ENCODE results near the gene PLXNA2. TPM values are rescaled to one million over a fixed set of nuclear protein-coding genes. Genes with fewer than 3 reads are reported as not detected.

Gene PLXNA2
- total RNA-seq, 2 experiments from 2014 or later, result 0.23 TPM; not detected in 1

DNA sequence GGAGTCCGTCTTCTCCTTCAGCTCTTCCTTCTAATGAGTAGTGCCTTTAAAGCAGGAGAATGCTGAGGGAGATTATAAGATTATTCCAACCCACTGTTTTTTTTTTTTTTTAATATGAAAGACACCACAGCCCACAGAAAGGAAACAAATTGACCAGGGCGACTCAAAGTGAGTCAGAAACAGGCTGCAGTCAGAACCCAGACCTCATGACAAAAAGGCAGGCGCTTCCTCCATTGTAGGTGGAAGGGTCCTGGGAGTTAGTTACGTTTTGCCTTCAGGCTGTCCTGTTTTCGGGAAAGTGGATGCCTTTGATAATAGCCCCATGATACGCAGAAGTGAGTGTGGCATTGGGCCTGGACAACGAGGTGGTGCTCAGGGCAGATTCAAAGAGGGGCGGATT is 21.0 kb downstream of the PLXNA2 start:
- no peaks in the 10 kb centered on the region for H3K9me3 ChIP-seq (ENCODE audit: low read length)

DNA sequence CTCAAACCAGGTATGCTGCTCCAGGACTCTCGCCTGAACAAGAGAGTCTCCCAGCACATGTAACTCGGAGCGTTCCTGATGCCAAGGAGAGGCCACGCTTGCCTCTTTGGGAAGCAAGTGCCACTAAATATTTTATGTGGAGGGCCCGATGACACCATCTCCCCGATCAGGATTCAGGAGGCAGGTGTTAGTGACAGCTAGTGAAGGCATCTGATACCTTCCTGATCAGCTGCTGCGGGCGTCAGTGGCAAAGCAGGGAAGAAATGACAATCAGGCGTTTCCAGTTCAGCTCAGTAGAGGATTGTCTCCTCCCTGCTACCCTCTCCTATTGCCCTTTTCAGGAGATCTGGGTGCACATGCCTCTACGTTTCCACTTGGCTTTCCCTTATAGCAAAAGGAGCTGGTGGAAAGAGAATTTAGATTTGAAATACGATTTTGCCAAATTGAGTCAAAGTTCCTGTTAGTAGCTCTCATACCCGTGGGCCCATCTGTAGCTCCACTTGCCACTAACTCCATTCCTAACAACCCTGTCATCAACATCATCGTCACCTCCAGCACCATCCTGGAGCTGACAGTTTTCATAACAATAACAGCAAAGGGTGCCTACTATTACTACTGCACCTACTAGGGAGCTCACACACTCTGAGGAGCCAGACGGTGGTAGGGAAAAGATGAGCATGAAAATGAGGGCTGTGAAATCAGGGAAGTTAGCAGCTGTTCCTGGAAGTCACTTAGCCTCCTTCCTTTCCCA is 21.6 kb downstream of the PLXNA2 start:
- H3K4me3 ChIP-seq (ENCODE audit: low read depth, low read length, poor library complexity, severe bottlenecking), result no peak overlapping the region
- no peaks in the 10 kb centered on the region for H3K9me2 ChIP-seq (ENCODE audit: insufficient read depth, low read length)
- H4K20me1 ChIP-seq (ENCODE audit: insufficient read depth, low read length), result no peaks in the 10 kb centered on the region
- BruUV-seq (replicated peaks), result no TSS peak
- intact Hi-C loops (cut with micrococcal nuclease; ENCODE audit: unreplicated experiment), result no loop called here
- no peaks in the 10 kb centered on the region for H3K4me1 ChIP-seq (ENCODE audit: insufficient read depth, low read length, poor library complexity, severe bottlenecking)
- DNase-seq (ENCODE audit: low spot score), result no peak
- ChIA-PET POLR2A (interaction anchor here (0.6 kb wide), 2 partner anchors 136 to 367 kb away, joined by 3 to 4 read pairs; no protein-coding TSS in a partner anchor), CTCF (ENCODE audit: unreplicated experiment) (interaction anchor here (0.9 to 1.0 kb wide), 2 partner anchors 17 to 93 kb away, joined by 3 read pairs; no protein-coding TSS in a partner anchor)
- no peaks in the 10 kb centered on the region for H3K79me2 ChIP-seq (ENCODE audit: insufficient read depth, low read depth, low read length)
- no peak for TF ChIP-seq EZH2phosphoT487 (IDR thresholded peaks at IDR 0.05; ENCODE audit: borderline replicate concordance, low read depth, low read length)
- TF ChIP-seq, protein P1, sequence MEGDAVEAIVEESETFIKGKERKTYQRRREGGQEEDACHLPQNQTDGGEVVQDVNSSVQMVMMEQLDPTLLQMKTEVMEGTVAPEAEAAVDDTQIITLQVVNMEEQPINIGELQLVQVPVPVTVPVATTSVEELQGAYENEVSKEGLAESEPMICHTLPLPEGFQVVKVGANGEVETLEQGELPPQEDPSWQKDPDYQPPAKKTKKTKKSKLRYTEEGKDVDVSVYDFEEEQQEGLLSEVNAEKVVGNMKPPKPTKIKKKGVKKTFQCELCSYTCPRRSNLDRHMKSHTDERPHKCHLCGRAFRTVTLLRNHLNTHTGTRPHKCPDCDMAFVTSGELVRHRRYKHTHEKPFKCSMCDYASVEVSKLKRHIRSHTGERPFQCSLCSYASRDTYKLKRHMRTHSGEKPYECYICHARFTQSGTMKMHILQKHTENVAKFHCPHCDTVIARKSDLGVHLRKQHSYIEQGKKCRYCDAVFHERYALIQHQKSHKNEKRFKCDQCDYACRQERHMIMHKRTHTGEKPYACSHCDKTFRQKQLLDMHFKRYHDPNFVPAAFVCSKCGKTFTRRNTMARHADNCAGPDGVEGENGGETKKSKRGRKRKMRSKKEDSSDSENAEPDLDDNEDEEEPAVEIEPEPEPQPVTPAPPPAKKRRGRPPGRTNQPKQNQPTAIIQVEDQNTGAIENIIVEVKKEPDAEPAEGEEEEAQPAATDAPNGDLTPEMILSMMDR (conservative IDR thresholded peaks at IDR 0.05; ENCODE audit: low read length), result no peak
- no peaks in the 10 kb centered on the region for H3K36me3 ChIP-seq (ENCODE audit: insufficient read depth, low read length)
- no peak overlapping the region for H3K27ac ChIP-seq (ENCODE audit: low read depth, low read length, poor library complexity, severe bottlenecking)
- no peak overlapping the region for H2AFZ ChIP-seq (ENCODE audit: low read length)
- H3K4me2 ChIP-seq (ENCODE audit: low read length), result no peak overlapping the region
- H3K9me3 ChIP-seq (ENCODE audit: low read length), result no peaks in the 10 kb centered on the region

More for the DNA sequence above, 21.0 kb downstream of the PLXNA2 start:
- no peak for DNase-seq (ENCODE audit: low spot score)
- ChIA-PET CTCF (ENCODE audit: unreplicated experiment) (interaction anchor here (1.0 kb wide), 1 partner anchor 17 kb away, joined by 3 read pairs; no protein-coding TSS in a partner anchor), POLR2A (interaction anchor here (0.6 kb wide), 2 partner anchors 137 to 367 kb away, joined by 3 to 4 read pairs; no protein-coding TSS in a partner anchor)
- H3K9me2 ChIP-seq (ENCODE audit: insufficient read depth, low read length), result no peaks in the 10 kb centered on the region
- H3K27ac ChIP-seq (ENCODE audit: low read depth, low read length, poor library complexity, severe bottlenecking), result no peak overlapping the region
- no peaks in the 10 kb centered on the region for H3K4me1 ChIP-seq (ENCODE audit: insufficient read depth, low read length, poor library complexity, severe bottlenecking)
- no peak overlapping the region for H2AFZ ChIP-seq (ENCODE audit: low read length)
- H3K79me2 ChIP-seq (ENCODE audit: insufficient read depth, low read depth, low read length), result no peaks in the 10 kb centered on the region
- no peaks in the 10 kb centered on the region for H3K36me3 ChIP-seq (ENCODE audit: insufficient read depth, low read length)
- H4K20me1 ChIP-seq (ENCODE audit: insufficient read depth, low read length), result no peaks in the 10 kb centered on the region
- intact Hi-C loops (cut with micrococcal nuclease; ENCODE audit: unreplicated experiment), result no loop called here
- TF ChIP-seq, protein P1 (conservative IDR thresholded peaks at IDR 0.05; ENCODE audit: low read length), result no peak
- TF ChIP-seq EZH2phosphoT487 (IDR thresholded peaks at IDR 0.05; ENCODE audit: borderline replicate concordance, low read depth, low read length), result no peak
- no peak overlapping the region for H3K4me2 ChIP-seq (ENCODE audit: low read length)
- BruUV-seq (replicated peaks), result no TSS peak
- H3K4me3 ChIP-seq (ENCODE audit: low read depth, low read length, poor library complexity, severe bottlenecking), result no peak overlapping the region

DNA sequence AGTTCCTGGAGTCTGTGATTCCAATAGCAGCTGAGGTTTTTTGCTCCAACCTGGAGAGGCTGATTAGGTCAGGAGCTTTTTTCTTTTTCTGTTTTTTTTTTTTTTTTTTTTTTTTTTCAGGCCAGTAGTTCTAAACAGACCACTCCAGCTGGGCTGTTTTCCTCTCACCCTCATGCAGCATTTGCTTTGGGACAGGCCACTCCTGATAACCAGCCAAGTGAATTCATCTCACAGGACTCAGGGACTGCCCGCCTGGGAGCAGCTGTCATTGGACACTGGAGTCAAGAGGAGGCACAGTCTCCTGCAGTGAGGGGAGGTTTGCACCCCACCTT is 22.9 kb downstream of the PLXNA2 start:
- TF ChIP-seq EZH2phosphoT487 (IDR thresholded peaks at IDR 0.05; ENCODE audit: borderline replicate concordance, low read depth, low read length), result no peak
- TF ChIP-seq, protein P1 (conservative IDR thresholded peaks at IDR 0.05; ENCODE audit: low read length), result no peak

More for the DNA sequence above, 22.9 kb downstream of the PLXNA2 start:
- ChIA-PET POLR2A (interaction anchor here (0.6 to 1.1 kb wide), 3 partner anchors 14 to 345 kb away, joined by 3 read pairs; no protein-coding TSS in a partner anchor), CTCF (ENCODE audit: unreplicated experiment) (no interaction called here)
- intact Hi-C loops (cut with micrococcal nuclease; ENCODE audit: unreplicated experiment), result no loop called here
- H3K36me3 ChIP-seq (ENCODE audit: insufficient read depth, low read length), result no peaks in the 10 kb centered on the region
- H3K27ac ChIP-seq (ENCODE audit: low read depth, low read length, poor library complexity, severe bottlenecking), result no peak overlapping the region
- H3K4me3 ChIP-seq (ENCODE audit: low read depth, low read length, poor library complexity, severe bottlenecking), result no peak overlapping the region
- H2AFZ ChIP-seq (ENCODE audit: low read length), result no peak overlapping the region
- no peaks in the 10 kb centered on the region for H3K4me1 ChIP-seq (ENCODE audit: insufficient read depth, low read length, poor library complexity, severe bottlenecking)
- DNase-seq (ENCODE audit: low spot score), result no peak
- no peaks in the 10 kb centered on the region for H3K9me3 ChIP-seq (ENCODE audit: low read length)
- H3K79me2 ChIP-seq (ENCODE audit: insufficient read depth, low read depth, low read length), result no peaks in the 10 kb centered on the region
- no peaks in the 10 kb centered on the region for H4K20me1 ChIP-seq (ENCODE audit: insufficient read depth, low read length)
- H3K9me2 ChIP-seq (ENCODE audit: insufficient read depth, low read length), result no peaks in the 10 kb centered on the region
- no TSS peak for BruUV-seq (replicated peaks)
- H3K4me2 ChIP-seq (ENCODE audit: low read length), result no peak overlapping the region

Data from OCI-LY7 (cell line).